PFSK-1 (cell line): ENCODE data around the gene ACP3.

Experiments
- FOXP2 ChIP-seq: optimal IDR thresholded peaks from 2 replicates; pipeline ENCODE3; 2011; ENCODE audit warnings: borderline replicate concordance, control low read depth, inconsistent platforms; ENCODE audit not compliant: insufficient read depth; ENCODE audit errors: extremely low read length, extremely low read depth
- POLR2AphosphoS5 ChIP-seq: IDR thresholded peaks from 2 replicates; pipeline ENCODE4 v1.6.1; 2012; ENCODE audit warnings: low read depth, mild to moderate bottlenecking, control low read depth, low read length, moderate library complexity
- REST ChIP-seq, 2 experiments: IDR thresholded peaks; 2 replicates each; pipeline versions ENCODE4 v1.6.1 to v1.8.0; 2011 to 2012; ENCODE audit warnings: low read depth in 2 of 2, low read length in 2 of 2, control low read depth in 1 of 2, inconsistent platforms in 1 of 2, mild to moderate bottlenecking in 1 of 2, moderate library complexity in 1 of 2; ENCODE audit not compliant: insufficient read depth in 1 of 2
- SIN3A ChIP-seq: IDR thresholded peaks from 2 replicates; pipeline ENCODE4 v1.6.1; 2012; ENCODE audit warnings: mild to moderate bottlenecking, low read length, moderate library complexity, borderline replicate concordance; ENCODE audit not compliant: insufficient read depth
- TAF1 ChIP-seq: IDR thresholded peaks from 2 replicates; pipeline ENCODE4 v1.6.1; 2012; ENCODE audit warnings: low read length, control low read depth, borderline replicate concordance; ENCODE audit not compliant: insufficient read depth

ACP3 gene

GRCh38 chr3:132360717-132361116 lies 43.5 kb downstream of the ACP3 start:
- TF ChIP-seq FOXP2 (no peak), REST (IDR thresholded peaks at IDR 0.05; ENCODE audit: insufficient read depth in 1 of 2, low read depth in 2 of 2, low read length in 2 of 2) (no peak), SIN3A (no peak), TAF1 (no peak), POLR2AphosphoS5 (no peak)

- TF ChIP-seq TAF1 (no peak), POLR2AphosphoS5 (no peak), FOXP2 (no peak), SIN3A (no peak), REST (IDR thresholded peaks at IDR 0.05; ENCODE audit: insufficient read depth in 1 of 2, low read depth in 2 of 2, low read length in 2 of 2) (no peak)
Measured at GRCh38 chr3:132362329-132362728, 45.1 kb downstream of the ACP3 start.

- TF ChIP-seq REST (IDR thresholded peaks at IDR 0.05; ENCODE audit: insufficient read depth in 1 of 2, low read depth in 2 of 2, low read length in 2 of 2) (no peak), POLR2AphosphoS5 (no peak)
Measured at GRCh38 chr3:132368515-132368914, 51.3 kb downstream of the ACP3 start.

GRCh38 chr3:132368962-132369361 lies 51.8 kb downstream of the ACP3 start:
- TF ChIP-seq FOXP2, result no peak
- no peak for TF ChIP-seq TAF1
- TF ChIP-seq SIN3A, result no peak
- no peak for TF ChIP-seq REST (IDR thresholded peaks at IDR 0.05; ENCODE audit: insufficient read depth in 1 of 2, low read depth in 2 of 2, low read length in 2 of 2)
- TF ChIP-seq POLR2AphosphoS5, result no peak

GRCh38 chr3:132378048-132378762 lies 61.0 kb downstream of the ACP3 start:
- TF ChIP-seq POLR2AphosphoS5 (no peak), TAF1 (no peak), REST (IDR thresholded peaks at IDR 0.05; ENCODE audit: insufficient read depth in 1 of 2, low read depth in 2 of 2, low read length in 2 of 2) (no peak), FOXP2 (no peak), SIN3A (no peak)
